Measurements from ENCODE around the gene HOXC9. TPM values are rescaled to one million over a fixed set of nuclear protein-coding genes. Genes with fewer than 3 reads are reported as not detected.

Gene HOXC9
- total and polyA plus RNA-seq, 7 donors = 6.4 to 31.1 (median 11.3) TPM

DNA sequence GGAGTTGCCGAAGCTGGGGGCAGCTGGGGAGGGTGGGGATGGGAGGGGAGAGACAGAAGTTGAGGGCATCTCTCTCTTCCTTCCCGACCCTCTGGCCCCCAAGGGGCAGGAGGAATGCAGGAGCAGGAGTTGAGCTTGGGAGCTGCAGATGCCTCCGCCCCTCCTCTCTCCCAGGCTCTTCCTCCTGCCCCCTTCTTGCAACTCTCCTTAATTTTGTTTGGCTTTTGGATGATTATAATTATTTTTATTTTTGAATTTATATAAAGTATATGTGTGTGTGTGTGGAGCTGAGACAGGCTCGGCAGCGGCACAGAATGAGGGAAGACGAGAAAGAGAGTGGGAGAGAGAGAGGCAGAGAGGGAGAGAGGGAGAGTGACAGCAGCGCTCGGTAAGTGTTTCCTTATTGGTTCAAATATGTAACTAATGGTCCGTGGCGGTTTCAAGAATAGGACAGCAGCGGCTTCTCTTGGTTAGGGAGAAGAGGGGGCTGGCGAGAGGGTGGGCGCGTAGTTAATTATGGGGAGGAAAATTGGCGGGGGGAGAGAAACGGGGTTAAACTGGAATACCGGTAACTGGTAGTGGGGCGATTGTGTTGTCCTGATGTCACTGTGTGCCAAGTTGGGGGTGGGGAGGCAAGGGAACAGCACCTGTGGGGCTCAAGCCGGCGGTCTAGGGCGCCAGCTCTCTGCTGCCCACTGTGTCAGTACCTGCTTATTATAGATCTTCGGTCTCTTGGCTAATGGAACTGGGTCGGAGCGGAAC lies 17.2 kb downstream of the HOXC9 start:
- peak overlapping the region; percentile 99 for H3K27ac ChIP-seq
- no peaks in the 10 kb centered on the region for H3K9me3 ChIP-seq
- peak overlapping the region; percentile 77 for H3K4me3 ChIP-seq
- no peaks in the 10 kb centered on the region for H3K36me3 ChIP-seq (ENCODE audit: insufficient read depth in 1 of 2, low read depth in 1 of 2)
- peaks cover 39% of the 10 kb centered on the region for H3K4me1 ChIP-seq
- peak; percentile 11 for TF ChIP-seq CTCF (IDR thresholded peaks at IDR 0.05)
- peak; percentile 76 to 86 for DNase-seq
- peak; percentile 63 to 75 (median 70) for ATAC-seq
- intact Hi-C loops (cut with DNase I) = no loop called here
- WGBS, 3 donors = 0 to 1% (median 0%) methylated on average over 23 to 24 of the region's 24 CpGs
- H3K27me3 ChIP-seq (ENCODE audit: insufficient read depth in 3 of 3, low read length in 2 of 3) = peaks cover 0 to 9% (median 1%) of the 10 kb centered on the region in 3 donors

DNA sequence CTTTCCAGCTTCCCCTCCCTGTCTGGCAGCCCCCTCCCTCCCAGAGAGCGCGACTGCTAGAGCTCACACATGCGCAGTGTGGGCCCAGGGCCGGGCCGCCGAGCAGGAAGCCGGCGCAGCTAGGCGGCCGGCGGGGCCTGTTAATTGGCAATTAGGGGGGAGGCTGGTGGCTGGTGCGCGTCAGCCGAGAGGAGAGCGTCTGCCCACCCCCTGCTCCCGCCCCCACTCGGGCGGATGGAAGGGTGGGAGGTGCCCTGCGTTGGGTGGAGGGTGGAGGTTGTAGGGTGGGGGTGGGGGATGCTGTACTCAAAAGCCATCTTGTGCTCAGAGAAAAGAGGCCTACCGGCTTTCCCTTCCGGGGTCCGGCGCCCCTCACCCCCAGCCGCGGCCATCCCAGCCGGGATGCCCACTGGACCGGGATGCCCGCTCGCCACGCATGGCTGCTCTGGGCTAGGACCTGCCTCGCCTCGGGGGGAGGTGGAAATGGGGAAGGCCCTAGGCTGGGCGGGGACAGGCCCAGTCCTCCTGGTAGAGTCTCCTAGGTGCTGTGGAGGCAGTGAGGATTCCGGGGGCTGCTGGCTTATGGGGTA lies 18.0 kb downstream of the HOXC9 start:
- H3K9me3 ChIP-seq = no peaks in the 10 kb centered on the region
- 0 to 1% (median 1%) methylated on average over 28 to 34 of the region's 34 CpGs for WGBS, 3 donors
- peaks cover 0 to 9% (median 1%) of the 10 kb centered on the region in 3 donors for H3K27me3 ChIP-seq (ENCODE audit: insufficient read depth in 3 of 3, low read length in 2 of 3)
- DNase-seq = peak; percentile 88 to 96
- intact Hi-C loops (cut with DNase I) = no loop called here
- no peak for TF ChIP-seq CTCF (IDR thresholded peaks at IDR 0.05)
- peak overlapping the region; percentile 77 for H3K4me3 ChIP-seq
- peaks cover 46% of the 10 kb centered on the region for H3K4me1 ChIP-seq
- H3K36me3 ChIP-seq (ENCODE audit: insufficient read depth in 1 of 2, low read depth in 1 of 2) = no peaks in the 10 kb centered on the region
- H3K27ac ChIP-seq = peak overlapping the region; percentile 99
- ATAC-seq = peak; percentile 71 to 81 (median 72)

DNA sequence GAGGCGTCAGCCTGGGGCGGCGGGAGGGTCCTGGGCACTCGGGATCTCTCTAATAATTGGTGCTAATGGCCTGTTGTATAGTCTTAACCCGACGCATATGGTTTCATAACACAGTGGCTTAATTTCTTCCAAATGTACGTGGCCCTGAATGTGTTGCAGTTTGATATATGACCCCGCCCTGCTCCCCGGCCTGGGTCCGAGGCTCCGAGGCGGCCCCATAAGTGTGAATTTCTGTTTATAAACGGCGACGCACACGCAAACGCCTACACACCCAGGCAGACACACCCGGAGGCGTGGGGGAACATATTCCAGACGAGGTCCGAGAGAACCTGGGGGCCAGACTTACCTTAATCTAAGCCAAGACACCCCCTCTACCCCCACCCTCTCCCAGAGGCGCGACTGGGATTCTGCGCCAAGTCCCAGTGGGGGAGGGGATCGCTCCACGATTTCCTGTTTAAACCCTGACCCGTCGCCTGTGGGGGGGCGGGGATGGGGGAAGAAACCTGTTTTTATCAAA lies 18.6 kb downstream of the HOXC9 start:
- Histone ChIP-seq H3K4me1 (peaks cover 52% of the 10 kb centered on the region), H3K36me3 (ENCODE audit: insufficient read depth in 1 of 2, low read depth in 1 of 2) (no peaks in the 10 kb centered on the region), H3K27ac (peak overlapping the region; percentile 99), H3K4me3 (peak overlapping the region; percentile 77), H3K9me3 (no peaks in the 10 kb centered on the region), H3K27me3 (ENCODE audit: insufficient read depth in 3 of 3, low read length in 2 of 3) (peaks cover 0 to 9% (median 1%) of the 10 kb centered on the region in 3 donors)
- TF ChIP-seq CTCF (IDR thresholded peaks at IDR 0.05) = no peak
- intact Hi-C loops (cut with DNase I) = no loop called here
- DNase-seq = peak; percentile 70 to 86
- 4 to 5% (median 5%) methylated on average over 29 of the region's 29 CpGs for WGBS, 3 donors
- peak; percentile 6 to 18 (median 10) for ATAC-seq

DNA sequence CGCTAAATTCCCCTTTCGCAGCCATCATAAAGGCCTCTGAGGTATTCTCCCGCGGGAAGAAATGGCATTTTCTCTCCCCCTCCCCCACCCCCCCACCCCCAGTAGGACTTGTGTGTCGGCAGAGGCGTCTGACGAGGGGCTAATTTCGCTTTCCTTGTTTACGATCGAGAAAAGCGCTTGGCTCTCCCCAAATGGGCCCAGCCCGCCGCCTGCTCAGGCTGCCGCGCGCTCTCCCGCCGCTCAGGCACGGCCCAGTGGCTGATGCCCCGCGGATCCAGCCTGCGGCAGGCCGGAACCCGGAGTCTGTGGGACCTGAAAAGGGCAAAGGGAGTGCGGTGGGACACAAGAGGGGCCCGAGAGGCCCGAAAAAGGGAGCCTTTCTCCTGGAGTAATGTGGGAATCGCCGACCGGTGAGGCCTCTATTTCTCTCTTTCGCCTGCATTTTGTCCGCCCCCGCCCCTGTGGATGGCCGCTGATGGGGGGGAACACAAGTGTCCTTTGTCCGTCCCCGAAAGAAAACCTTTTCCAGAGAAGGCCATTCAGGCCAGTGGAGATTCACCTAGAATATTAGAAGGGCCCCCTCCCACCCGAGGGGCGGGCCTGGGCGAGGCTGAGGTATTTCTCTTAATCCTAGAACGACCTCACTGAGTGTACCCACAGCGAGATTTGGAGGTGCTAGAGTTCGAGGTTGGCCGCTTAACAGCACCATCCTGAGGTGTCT lies 19.3 kb downstream of the HOXC9 start:
- no peaks in the 10 kb centered on the region for H3K9me3 ChIP-seq
- TF ChIP-seq CTCF (IDR thresholded peaks at IDR 0.05) = no peak
- 6 to 8% (median 7%) methylated on average over 34 to 43 of the region's 43 CpGs for WGBS, 3 donors
- peak overlapping the region; percentile 99 for H3K27ac ChIP-seq
- peak in 1 of 2 donors; percentile 63 for DNase-seq
- peak in 2 of 4 donors; percentile 10 to 15 for ATAC-seq
- H3K36me3 ChIP-seq (ENCODE audit: insufficient read depth in 1 of 2, low read depth in 1 of 2) = no peaks in the 10 kb centered on the region
- H3K27me3 ChIP-seq (ENCODE audit: insufficient read depth in 3 of 3, low read length in 2 of 3) = peaks cover 0 to 9% (median 1%) of the 10 kb centered on the region in 3 donors
- H3K4me3 ChIP-seq = peak overlapping the region; percentile 77
- intact Hi-C loops (cut with DNase I) = no loop called here
- H3K4me1 ChIP-seq = peaks cover 59% of the 10 kb centered on the region

All from psoas muscle (tissue), 8 donors.